K562 (cell line): ENCODE measurements around the gene ANTKMT. TPM values are rescaled to one million over a fixed set of nuclear protein-coding genes. Genes with fewer than 3 reads are reported as not detected.

Experiments used
- BDP1 ChIP-seq: IDR thresholded peaks from 3 replicates; pipeline ENCODE4 v1.6.1; 2011; ENCODE audit not compliant: insufficient read length, insufficient read depth
- CTBP1 ChIP-seq: fragments of 450-650 bp; IDR thresholded peaks from 2 replicates; pipeline ENCODE4 v1.6.1; 2016; ENCODE audit warnings: borderline replicate concordance
- EZH2 ChIP-seq: IDR thresholded peaks from 2 replicates; pipeline ENCODE4 v1.6.1; 2012; ENCODE audit warnings: low read depth, mild to moderate bottlenecking, inconsistent platforms, low read length, borderline replicate concordance
- GTF2A2 ChIP-seq: IDR thresholded peaks from 2 replicates; pipeline ENCODE4 v1.6.1; 2016; ENCODE audit warnings: mild to moderate bottlenecking, missing genetic modification characterization, missing compliant biosample characterization
- GTF2F1 ChIP-seq: IDR thresholded peaks from 2 replicates; pipeline ENCODE4 v1.6.1; 2011; ENCODE audit warnings: low read depth, low read length, improper control_type of control experiment
- HLTF ChIP-seq: fragments of 450-650 bp; IDR thresholded peaks from 2 replicates; pipeline ENCODE4 v1.6.1; 2016
- KDM2B ChIP-seq: fragments of 250-450 bp; sonication (Bioruptor Pico); IDR thresholded peaks from 2 replicates; pipeline ENCODE4 v1.8.0; 2021; ENCODE audit warnings: mild to moderate bottlenecking, moderate library complexity
- MECOM ChIP-seq: fragments of 250-450 bp; sonication (Bioruptor Pico); IDR thresholded peaks from 2 replicates; pipeline ENCODE4 v1.8.0; 2022; ENCODE audit warnings: inconsistent platforms
- MXI1 ChIP-seq: IDR thresholded peaks from 2 replicates; pipeline ENCODE4 v1.6.1; 2011; ENCODE audit warnings: low read depth, mild to moderate bottlenecking, improper control_type of control experiment, low read length
- NFIC ChIP-seq: fragments of 450-650 bp; IDR thresholded peaks from 2 replicates; pipeline ENCODE4 v1.6.1; 2017; ENCODE audit warnings: mild to moderate bottlenecking, inconsistent platforms
- PHB ChIP-seq: fragments of 250-450 bp; sonication (Bioruptor Pico); IDR thresholded peaks from 2 replicates; pipeline ENCODE4 v1.5.0; 2021
- PHB2 ChIP-seq: fragments of 450-650 bp; IDR thresholded peaks from 2 replicates; pipeline ENCODE4 v1.6.1; 2017; ENCODE audit warnings: low read depth
- POLR2AphosphoS5 ChIP-seq: IDR thresholded peaks from 2 replicates; pipeline ENCODE4 v1.6.1; 2011; ENCODE audit warnings: mild to moderate bottlenecking, low read depth, low read length, moderate library complexity; ENCODE audit not compliant: control insufficient read depth, insufficient read depth
- POLR2H ChIP-seq: IDR thresholded peaks from 2 replicates; pipeline ENCODE4 v1.6.1; 2016; ENCODE audit warnings: missing genetic modification characterization, low read depth, mild to moderate bottlenecking, control low read depth, missing compliant biosample characterization, moderate library complexity
- PPARD ChIP-seq: fragments of 250-450 bp; sonication (Bioruptor Pico); IDR thresholded peaks from 2 replicates; pipeline ENCODE4 v1.8.0; 2022; ENCODE audit warnings: inconsistent platforms, mild to moderate bottlenecking, moderate library complexity
- RBM15 ChIP-seq: fragments of 200-400 bp; formaldehyde crosslinking; IDR thresholded peaks from 2 replicates; pipeline ENCODE4 v1.6.1; 2018; ENCODE audit warnings: mild to moderate bottlenecking, low read length, moderate library complexity; ENCODE audit not compliant: insufficient read depth
- SREBF2 ChIP-seq: sonication (generic); formaldehyde crosslinking; IDR thresholded peaks from 2 replicates; pipeline ENCODE4 v1.4.0; 2020; ENCODE audit warnings: mild to moderate bottlenecking, missing genetic modification reagents
- TCF7 ChIP-seq: sonication (generic); IDR thresholded peaks from 2 replicates; pipeline ENCODE4 v1.6.1; 2016; ENCODE audit warnings: antibody characterized with exemption, borderline replicate concordance
- ZBED1 ChIP-seq: IDR thresholded peaks from 2 replicates; pipeline ENCODE4 v1.6.1; 2014
- ZBTB1 ChIP-seq: sonication (generic); formaldehyde crosslinking; IDR thresholded peaks from 2 replicates; pipeline ENCODE4 v1.8.1; 2023; ENCODE audit warnings: missing genetic modification reagents, low read depth, mild to moderate bottlenecking, borderline replicate concordance
- ZBTB7A ChIP-seq: IDR thresholded peaks from 2 replicates; pipeline ENCODE4 v1.6.1; 2011; ENCODE audit warnings: low read depth, mild to moderate bottlenecking, low read length, moderate library complexity, borderline replicate concordance; ENCODE audit not compliant: control insufficient read depth
- ZFP1 ChIP-seq: fragments of 450-650 bp; formaldehyde crosslinking; IDR thresholded peaks from 2 replicates; pipeline ENCODE4 v1.4.0; 2020; ENCODE audit warnings: mild to moderate bottlenecking, mixed read lengths
- ZFX ChIP-seq: sonication (generic); formaldehyde crosslinking; IDR thresholded peaks from 2 replicates; pipeline ENCODE4 v1.8.0; 2022; ENCODE audit warnings: mild to moderate bottlenecking, missing genetic modification reagents, moderate library complexity
- polyA plus RNA-seq, 8 experiments: library from polyadenylated mRNA; depleted of rRNA in 4 of 8; stranded (reverse) in 5 of 8; unstranded in 3 of 8; fragments of >200 nt; fragmentation: Nextera tagmentation in 2 of 8; fragmentation: Illumina TruSeq in 1 of 8; extraction: Ambion mirVana in 2 of 8; extraction: Trizol in 1 of 8; gene quantifications; 2 replicates each; pipeline versions ENCODE4 v1.2.1 to v1.2.3, GENCODE V29; 2011 to 2014; ENCODE audit warnings: inconsistent platforms in 1 of 8, missing spikeins in 1 of 8
- total RNA-seq, 7 experiments: library from RNA; depleted of rRNA in 6 of 7; stranded (reverse); fragments of >200 nt in 6 of 7; fragmentation: Illumina TruSeq in 2 of 7; extraction: Trizol in 2 of 7; gene quantifications; 2 replicates each; pipeline versions ENCODE4 v1.2.1 to v1.2.3, GENCODE V29; 2011 to 2021; ENCODE audit warnings: low replicate concordance in 1 of 7
- TF ChIP-seq, protein P1 (sequence below): fragments of 250-450 bp; sonication (Bioruptor Pico); IDR thresholded peaks from 2 replicates; pipeline ENCODE4 v1.9.0; 2021; ENCODE audit warnings: mild to moderate bottlenecking, inconsistent platforms
- TF ChIP-seq, protein P2 (sequence below): sonication (generic); formaldehyde crosslinking; IDR thresholded peaks from 2 replicates; pipeline ENCODE4 v1.8.0; 2022; ENCODE audit warnings: missing genetic modification reagents, mild to moderate bottlenecking, moderate library complexity, borderline replicate concordance
- TF ChIP-seq, protein P3 (sequence below): IDR thresholded peaks from 2 replicates; pipeline ENCODE4 v1.6.1; 2012; ENCODE audit warnings: low read depth, low read length, improper control_type of control experiment, borderline replicate concordance

Gene ANTKMT
- total and polyA plus RNA-seq, 9 of the 15 experiments (the other 6 are each of a cell fraction or from before 2014, with no cell fraction given): 0.58 to 217 (median 19.1) TPM

DNA sequence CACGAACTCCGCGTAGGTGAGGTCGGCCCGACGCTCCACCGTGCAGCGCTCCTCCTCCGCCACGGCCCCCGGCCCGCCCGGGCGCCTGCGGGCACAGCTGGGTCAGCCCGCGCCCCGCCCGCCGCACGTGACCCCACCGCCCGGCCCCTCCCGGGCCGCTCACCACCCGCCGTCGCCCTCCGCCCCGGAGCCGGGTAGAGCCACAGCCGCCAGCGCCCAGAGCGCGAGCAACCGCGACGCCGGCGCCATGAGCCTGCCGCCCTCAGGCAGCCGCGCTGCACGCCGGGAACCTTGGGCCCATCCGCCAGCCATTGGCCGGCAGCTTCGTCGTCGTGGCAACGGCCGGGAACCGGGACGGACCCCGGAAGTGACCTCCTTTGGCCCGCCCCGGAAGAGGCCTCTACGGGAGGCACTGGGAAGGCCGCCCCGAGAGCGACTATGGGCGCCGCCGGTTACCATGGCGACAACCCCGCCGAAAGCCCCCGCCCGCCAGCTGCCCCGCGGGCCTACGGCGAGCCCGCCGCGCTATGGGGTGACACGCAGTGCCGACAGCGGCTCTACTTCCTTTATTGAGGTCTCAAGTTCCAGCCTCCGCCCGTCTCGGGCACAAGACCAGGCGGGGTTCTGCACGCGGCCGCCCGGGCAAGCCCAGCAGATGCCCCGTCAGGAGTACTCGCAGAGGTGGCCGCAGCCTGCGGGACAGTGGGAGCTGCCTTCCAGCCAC, 36.7 kb upstream of the ANTKMT start, which contains the start of gene JMJD8 (continued):
- TF ChIP-seq, protein P1, sequence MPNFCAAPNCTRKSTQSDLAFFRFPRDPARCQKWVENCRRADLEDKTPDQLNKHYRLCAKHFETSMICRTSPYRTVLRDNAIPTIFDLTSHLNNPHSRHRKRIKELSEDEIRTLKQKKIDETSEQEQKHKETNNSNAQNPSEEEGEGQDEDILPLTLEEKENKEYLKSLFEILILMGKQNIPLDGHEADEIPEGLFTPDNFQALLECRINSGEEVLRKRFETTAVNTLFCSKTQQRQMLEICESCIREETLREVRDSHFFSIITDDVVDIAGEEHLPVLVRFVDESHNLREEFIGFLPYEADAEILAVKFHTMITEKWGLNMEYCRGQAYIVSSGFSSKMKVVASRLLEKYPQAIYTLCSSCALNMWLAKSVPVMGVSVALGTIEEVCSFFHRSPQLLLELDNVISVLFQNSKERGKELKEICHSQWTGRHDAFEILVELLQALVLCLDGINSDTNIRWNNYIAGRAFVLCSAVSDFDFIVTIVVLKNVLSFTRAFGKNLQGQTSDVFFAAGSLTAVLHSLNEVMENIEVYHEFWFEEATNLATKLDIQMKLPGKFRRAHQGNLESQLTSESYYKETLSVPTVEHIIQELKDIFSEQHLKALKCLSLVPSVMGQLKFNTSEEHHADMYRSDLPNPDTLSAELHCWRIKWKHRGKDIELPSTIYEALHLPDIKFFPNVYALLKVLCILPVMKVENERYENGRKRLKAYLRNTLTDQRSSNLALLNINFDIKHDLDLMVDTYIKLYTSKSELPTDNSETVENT: no peak; the same call in 1 of the 2 replicates
- no peak for TF ChIP-seq EZH2
- no peak; the same call in 1 of the 2 replicates for TF ChIP-seq ZBTB7A
- TF ChIP-seq POLR2AphosphoS5: peak; percentile 79; the same call in 1 of the 2 replicates
- no peak for TF ChIP-seq TCF7
- 0 out of 2 replicates have a peak, but pooled peaks have one; percentile 29 for TF ChIP-seq CTBP1
- TF ChIP-seq POLR2H (tag): peak; percentile 67; the same call in 1 of the 2 replicates
- TF ChIP-seq MECOM (CRISPR knock-in tag): no peak
- TF ChIP-seq NFIC: no peak
- TF ChIP-seq GTF2F1: no peak
- no peak for TF ChIP-seq HLTF
- TF ChIP-seq MXI1: peak; percentile 94
- TF ChIP-seq RBM15: no peak
- TF ChIP-seq PHB (CRISPR knock-in tag): 0 out of 2 replicates have a peak, but pooled peaks have one; percentile 30
- no peak for TF ChIP-seq PPARD (CRISPR knock-in tag)
- TF ChIP-seq BDP1: no peak
- no peak for TF ChIP-seq ZFP1 (CRISPR knock-in tag)
- TF ChIP-seq ZBTB1 (CRISPR knock-in tag): no peak
- no peak for TF ChIP-seq SREBF2
- TF ChIP-seq PHB2: no peak
- no peak for TF ChIP-seq GTF2A2
- TF ChIP-seq KDM2B (CRISPR knock-in tag): 0 out of 2 replicates have a peak, but pooled peaks have one; percentile 64
- TF ChIP-seq, protein P2, sequence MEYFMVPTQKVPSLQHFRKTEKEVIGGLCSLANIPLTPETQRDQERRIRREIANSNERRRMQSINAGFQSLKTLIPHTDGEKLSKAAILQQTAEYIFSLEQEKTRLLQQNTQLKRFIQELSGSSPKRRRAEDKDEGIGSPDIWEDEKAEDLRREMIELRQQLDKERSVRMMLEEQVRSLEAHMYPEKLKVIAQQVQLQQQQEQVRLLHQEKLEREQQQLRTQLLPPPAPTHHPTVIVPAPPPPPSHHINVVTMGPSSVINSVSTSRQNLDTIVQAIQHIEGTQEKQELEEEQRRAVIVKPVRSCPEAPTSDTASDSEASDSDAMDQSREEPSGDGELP (CRISPR knock-in tag): peak; percentile 86; the same call in 1 of the 2 replicates
- TF ChIP-seq ZBED1: no peak
- TF ChIP-seq, protein P3, sequence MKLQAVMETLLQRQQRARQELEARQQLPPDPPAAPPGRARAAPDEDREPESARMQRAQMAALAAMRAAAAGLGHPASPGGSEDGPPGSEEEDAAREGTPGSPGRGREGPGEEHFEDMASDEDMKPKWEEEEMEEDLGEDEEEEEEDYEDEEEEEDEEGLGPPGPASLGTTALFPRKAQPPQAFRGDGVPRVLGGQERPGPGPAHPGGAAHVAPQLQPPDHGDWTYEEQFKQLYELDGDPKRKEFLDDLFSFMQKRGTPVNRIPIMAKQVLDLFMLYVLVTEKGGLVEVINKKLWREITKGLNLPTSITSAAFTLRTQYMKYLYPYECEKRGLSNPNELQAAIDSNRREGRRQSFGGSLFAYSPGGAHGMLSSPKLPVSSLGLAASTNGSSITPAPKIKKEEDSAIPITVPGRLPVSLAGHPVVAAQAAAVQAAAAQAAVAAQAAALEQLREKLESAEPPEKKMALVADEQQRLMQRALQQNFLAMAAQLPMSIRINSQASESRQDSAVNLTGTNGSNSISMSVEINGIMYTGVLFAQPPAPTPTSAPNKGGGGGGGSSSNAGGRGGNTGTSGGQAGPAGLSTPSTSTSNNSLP: no peak
- peak; percentile 69 for TF ChIP-seq ZFX (CRISPR knock-in tag)
